Keratinocyte (primary cell): Measurements from ENCODE around the gene PPY. TPM values are rescaled to one million over a fixed set of nuclear protein-coding genes. Genes with fewer than 3 reads are reported as not detected.
"Not testable (repeated sequence)": the region's sequence is repeated elsewhere in the genome, so short reads cannot be mapped to it uniquely, and the experiment has no call there.

Source experiments
- DNase-seq: peaks from one replicate; pipeline ENCODE4 v3.0.0-alpha.2; 2011; ENCODE audit warnings: low read depth, missing footprints, low spot score
- FAIRE-seq: peaks from 2 replicates; lab custom pipeline; 2011; peaks lifted over from hg19 to GRCh38; lab: Jason Lieb, UNC
- H2AFZ ChIP-seq: 2 replicates; pipeline ENCODE4 v1.6.0; 2012; ENCODE audit warnings: low read length, control low read depth, inconsistent platforms; ENCODE audit not compliant: control insufficient read depth
- H3K27ac ChIP-seq: 2 replicates; pipeline ENCODE4 v1.5.1; 2011; ENCODE audit warnings: low read length; ENCODE audit not compliant: control insufficient read depth, insufficient read depth
- H3K27me3 ChIP-seq: 3 replicates; pipeline ENCODE4 v1.6.0; 2011; ENCODE audit warnings: low read length; ENCODE audit not compliant: control insufficient read depth, insufficient read depth; ENCODE audit errors: extremely low read depth
- H3K36me3 ChIP-seq, 2 experiments: 2 replicates in 1 of 2; 3 replicates in 1 of 2; pipeline ENCODE4 v1.5.1; 2011; ENCODE audit warnings: low read length in 2 of 2, mild to moderate bottlenecking in 1 of 2; ENCODE audit not compliant: control insufficient read depth in 2 of 2, insufficient read depth in 2 of 2; ENCODE audit errors: extremely low read depth in 1 of 2
- H3K4me1 ChIP-seq: 3 replicates; pipeline ENCODE4 v1.5.1; 2011; ENCODE audit warnings: low read length; ENCODE audit not compliant: control insufficient read depth, insufficient read depth; ENCODE audit errors: extremely low read depth
- H3K4me2 ChIP-seq: 3 replicates; pipeline ENCODE4 v1.6.0; 2011; ENCODE audit warnings: low read depth, low read length; ENCODE audit not compliant: control insufficient read depth, insufficient read depth; ENCODE audit errors: extremely low read depth
- H3K4me3 ChIP-seq, 3 experiments: fragments of 200-600 bp in 1 of 3; sonication (generic) in 1 of 3; 2 replicates in 2 of 3; 3 replicates in 1 of 3; pipeline ENCODE4 v1.5.1; 2011 to 2016; ENCODE audit warnings: low read length in 3 of 3, mild to moderate bottlenecking in 3 of 3, control low read depth in 2 of 3, inconsistent platforms in 1 of 3, low read depth in 1 of 3, mixed read lengths in 1 of 3, mixed run types in 1 of 3, moderate library complexity in 1 of 3; ENCODE audit not compliant: control insufficient read depth in 2 of 3, insufficient read depth in 2 of 3; ENCODE audit errors: extremely low read depth in 1 of 3
- H3K79me2 ChIP-seq: 2 replicates; pipeline ENCODE4 v1.6.0; 2012; ENCODE audit warnings: low read length; ENCODE audit not compliant: control insufficient read depth, insufficient read depth
- H3K9ac ChIP-seq: 3 replicates; pipeline ENCODE4 v1.6.0; 2011; ENCODE audit warnings: low read length; ENCODE audit not compliant: control insufficient read depth, insufficient read depth; ENCODE audit errors: extremely low read depth
- H3K9me1 ChIP-seq: 3 replicates; pipeline ENCODE4 v1.6.0; 2011; ENCODE audit warnings: low read length; ENCODE audit not compliant: control insufficient read depth, insufficient read depth; ENCODE audit errors: extremely low read depth
- H3K9me3 ChIP-seq: 2 replicates; pipeline ENCODE4 v1.5.1; 2012; ENCODE audit warnings: low read depth, low read length; ENCODE audit not compliant: control insufficient read depth
- H4K20me1 ChIP-seq: 3 replicates; pipeline ENCODE4 v1.6.0; 2011; ENCODE audit warnings: low read length; ENCODE audit not compliant: control insufficient read depth, insufficient read depth; ENCODE audit errors: extremely low read depth
- CTCF ChIP-seq, 3 experiments: IDR thresholded peaks in 1 of 3; conservative IDR thresholded peaks in 1 of 3; optimal IDR thresholded peaks in 1 of 3; 2 replicates in 2 of 3; 3 replicates in 1 of 3; pipeline versions ENCODE3 to v1.5.1; 2011; ENCODE audit warnings: low read length in 3 of 3, mild to moderate bottlenecking in 3 of 3, moderate library complexity in 2 of 3, control low read depth in 1 of 3, inconsistent platforms in 1 of 3; ENCODE audit not compliant: insufficient read depth in 2 of 3; ENCODE audit errors: extremely low read depth in 1 of 3
- EZH2 ChIP-seq: IDR thresholded peaks from one replicate; pipeline ENCODE4 v1.6.1; 2012; ENCODE audit warnings: inconsistent platforms, mild to moderate bottlenecking, low read length, moderate library complexity
- dilution Hi-C: fragments of 300-500 bp; cut with MboI; formaldehyde crosslinking; loops from one replicate; pipeline ENCODE4 v1.7.0; 2020; ENCODE audit warnings: low sequenced_read_pairs; ENCODE audit not compliant: extremely low pct_ligation_motif_present
- polyA plus RNA-seq, 5 experiments: library from polyadenylated mRNA; depleted of rRNA in 3 of 5; stranded (reverse) in 3 of 5; stranded (forward) in 1 of 5; unstranded in 1 of 5; fragments of >200 nt; gene quantifications; 1 replicate in 1 of 5; 2 replicates in 3 of 5; 3 replicates in 1 of 5; pipeline versions ENCODE4 v1.2.1 to v1.2.3, GENCODE V29; 2011 to 2012; ENCODE audit warnings: missing spikeins in 2 of 5, low read depth in 1 of 5, low replicate concordance in 1 of 5

PPY gene
- polyA plus RNA-seq, 1 donor (not counting 4 experiments of a cell fraction or from before 2014, with no cell fraction given) = not detected

GRCh38 chr17:43939886-43940285 lies 2.4 kb downstream of the PPY start:
- no peak for DNase-seq
- no peak for FAIRE-seq
- Histone ChIP-seq H4K20me1 (no peaks in the 10 kb centered on the region), H3K4me1 (peaks cover 10% of the 10 kb centered on the region), H2AFZ (no peak overlapping the region), H3K4me2 (no peak overlapping the region), H3K79me2 (no peaks in the 10 kb centered on the region), H3K27ac (no peak overlapping the region), H3K4me3 (no peak overlapping the region), H3K27me3 (peaks cover 11% of the 10 kb centered on the region), H3K36me3 (no peaks in the 10 kb centered on the region), H3K9me3 (no peaks in the 10 kb centered on the region), H3K9ac (no peak overlapping the region), H3K9me1 (no peaks in the 10 kb centered on the region)
- TF ChIP-seq CTCF (optimal IDR thresholded peaks at IDR 0.05 in 1 of 3, IDR thresholded peaks at IDR 0.05 in 1 of 3, conservative IDR thresholded peaks at IDR 0.05 in 1 of 3; ENCODE audit: extremely low read depth in 1 of 3, insufficient read depth in 2 of 3, low read length in 3 of 3) (no peak), EZH2 (no peak)
- dilution Hi-C loops = no loop called here

- DNase-seq, dilution Hi-C loops, H2AFZ ChIP-seq, H3K79me2 ChIP-seq, H3K4me3 ChIP-seq, FAIRE-seq, H3K9ac ChIP-seq, H3K4me2 ChIP-seq, H3K36me3 ChIP-seq, H3K9me3 ChIP-seq, H3K9me1 ChIP-seq, H3K27ac ChIP-seq, H4K20me1 ChIP-seq: not testable (repeated sequence)
- Histone ChIP-seq H3K4me1 (peaks cover 10% of the 10 kb centered on the region), H3K27me3 (peaks cover 11% of the 10 kb centered on the region)
Observed at GRCh38 chr17:43939452-43939851, 2.8 kb downstream of the PPY start.

- Histone ChIP-seq H3K4me1 (peaks cover 7% of the 10 kb centered on the region), H3K4me2 (no peak overlapping the region), H3K36me3 (no peaks in the 10 kb centered on the region), H3K9me1 (no peaks in the 10 kb centered on the region), H4K20me1 (no peaks in the 10 kb centered on the region), H2AFZ (no peak overlapping the region), H3K9ac (no peak overlapping the region), H3K27ac (no peak overlapping the region), H3K4me3 (no peak overlapping the region), H3K9me3 (no peaks in the 10 kb centered on the region), H3K79me2 (no peaks in the 10 kb centered on the region), H3K27me3 (peaks cover 11% of the 10 kb centered on the region)
- FAIRE-seq = no peak
- TF ChIP-seq EZH2 (no peak), CTCF (optimal IDR thresholded peaks at IDR 0.05 in 1 of 3, IDR thresholded peaks at IDR 0.05 in 1 of 3, conservative IDR thresholded peaks at IDR 0.05 in 1 of 3; ENCODE audit: extremely low read depth in 1 of 3, insufficient read depth in 2 of 3, low read length in 3 of 3) (no peak)
- dilution Hi-C loops = no loop called here
- no peak for DNase-seq
Observed at GRCh38 chr17:43938838-43939182, 3.5 kb downstream of the PPY start.
